ENCODE data around the gene METTL2B.
"Not testable (repeated sequence)": the region's sequence is repeated elsewhere in the genome, so short reads cannot be mapped to it uniquely, and the experiment has no call there.

Gene METTL2B

DNA sequence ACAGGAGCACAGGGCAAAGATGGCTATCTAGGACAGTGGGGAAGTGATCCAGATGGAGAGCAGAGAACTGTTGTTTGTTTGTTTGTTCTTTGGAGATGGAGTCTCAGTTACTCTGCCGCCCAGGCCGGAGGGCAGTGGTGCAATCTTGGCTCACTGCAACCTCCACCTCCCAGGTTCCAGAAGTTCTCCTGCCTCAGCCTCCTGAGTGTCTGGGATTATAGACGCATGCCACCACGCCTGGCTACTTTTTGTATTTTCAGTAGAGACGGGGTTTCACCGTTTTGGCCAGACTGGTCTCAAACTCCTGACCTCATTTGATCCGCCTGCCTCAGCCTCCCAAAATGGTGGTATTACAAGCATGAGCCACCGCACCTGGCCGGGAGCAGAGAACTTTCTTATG is 20.9 kb downstream of the METTL2B start:
- TF ChIP-seq, protein P1, sequence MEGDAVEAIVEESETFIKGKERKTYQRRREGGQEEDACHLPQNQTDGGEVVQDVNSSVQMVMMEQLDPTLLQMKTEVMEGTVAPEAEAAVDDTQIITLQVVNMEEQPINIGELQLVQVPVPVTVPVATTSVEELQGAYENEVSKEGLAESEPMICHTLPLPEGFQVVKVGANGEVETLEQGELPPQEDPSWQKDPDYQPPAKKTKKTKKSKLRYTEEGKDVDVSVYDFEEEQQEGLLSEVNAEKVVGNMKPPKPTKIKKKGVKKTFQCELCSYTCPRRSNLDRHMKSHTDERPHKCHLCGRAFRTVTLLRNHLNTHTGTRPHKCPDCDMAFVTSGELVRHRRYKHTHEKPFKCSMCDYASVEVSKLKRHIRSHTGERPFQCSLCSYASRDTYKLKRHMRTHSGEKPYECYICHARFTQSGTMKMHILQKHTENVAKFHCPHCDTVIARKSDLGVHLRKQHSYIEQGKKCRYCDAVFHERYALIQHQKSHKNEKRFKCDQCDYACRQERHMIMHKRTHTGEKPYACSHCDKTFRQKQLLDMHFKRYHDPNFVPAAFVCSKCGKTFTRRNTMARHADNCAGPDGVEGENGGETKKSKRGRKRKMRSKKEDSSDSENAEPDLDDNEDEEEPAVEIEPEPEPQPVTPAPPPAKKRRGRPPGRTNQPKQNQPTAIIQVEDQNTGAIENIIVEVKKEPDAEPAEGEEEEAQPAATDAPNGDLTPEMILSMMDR (IDR thresholded peaks at IDR 0.05; ENCODE audit: insufficient read depth, low read length, poor library complexity, severe bottlenecking) = no peak

GRCh38 chr7:128505416-128505815 is 28.9 kb downstream of the METTL2B start:
- H3K4me3 ChIP-seq (replicated peaks; ENCODE audit: low read depth, low read length); H3K27me3 ChIP-seq (replicated peaks; ENCODE audit: control insufficient read depth, insufficient read depth, low read length); DNase-seq (ENCODE audit: extremely low read depth, insufficient read length); H3K36me3 ChIP-seq (ENCODE audit: control insufficient read depth, insufficient read depth, low read length): not testable (repeated sequence)

More for the DNA sequence above, 20.9 kb downstream of the METTL2B start:
- DNase-seq (ENCODE audit: extremely low read depth, insufficient read length) = no peak
- Histone ChIP-seq H3K36me3 (ENCODE audit: control insufficient read depth, insufficient read depth, low read length) (peaks cover 5% of the 10 kb centered on the region), H3K4me3 (replicated peaks; ENCODE audit: low read depth, low read length) (no peak overlapping the region), H3K27me3 (replicated peaks; ENCODE audit: control insufficient read depth, insufficient read depth, low read length) (no peaks in the 10 kb centered on the region)

DNA sequence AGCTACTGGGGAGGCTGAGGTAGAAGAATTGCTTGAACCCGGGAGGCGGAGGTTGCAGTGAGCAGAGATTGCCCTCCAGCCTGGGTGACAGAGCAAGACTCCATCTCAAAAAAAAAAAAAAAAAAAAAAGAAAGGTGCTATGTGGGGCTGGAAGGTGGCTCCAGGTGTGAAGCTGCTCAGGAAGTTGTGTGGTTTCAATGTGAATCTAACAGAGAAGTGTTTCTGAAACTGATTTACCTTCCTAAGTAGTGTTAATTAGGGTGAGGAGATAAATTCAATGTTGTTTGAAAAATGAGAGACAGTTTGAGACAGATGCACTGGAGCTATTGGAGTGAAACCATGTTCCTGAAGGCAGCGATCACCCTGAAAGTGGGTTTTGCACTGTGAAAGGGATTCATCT is 30.3 kb downstream of the METTL2B start:
- H3K4me3 ChIP-seq (replicated peaks; ENCODE audit: low read depth, low read length) = not testable (repeated sequence)

DNA sequence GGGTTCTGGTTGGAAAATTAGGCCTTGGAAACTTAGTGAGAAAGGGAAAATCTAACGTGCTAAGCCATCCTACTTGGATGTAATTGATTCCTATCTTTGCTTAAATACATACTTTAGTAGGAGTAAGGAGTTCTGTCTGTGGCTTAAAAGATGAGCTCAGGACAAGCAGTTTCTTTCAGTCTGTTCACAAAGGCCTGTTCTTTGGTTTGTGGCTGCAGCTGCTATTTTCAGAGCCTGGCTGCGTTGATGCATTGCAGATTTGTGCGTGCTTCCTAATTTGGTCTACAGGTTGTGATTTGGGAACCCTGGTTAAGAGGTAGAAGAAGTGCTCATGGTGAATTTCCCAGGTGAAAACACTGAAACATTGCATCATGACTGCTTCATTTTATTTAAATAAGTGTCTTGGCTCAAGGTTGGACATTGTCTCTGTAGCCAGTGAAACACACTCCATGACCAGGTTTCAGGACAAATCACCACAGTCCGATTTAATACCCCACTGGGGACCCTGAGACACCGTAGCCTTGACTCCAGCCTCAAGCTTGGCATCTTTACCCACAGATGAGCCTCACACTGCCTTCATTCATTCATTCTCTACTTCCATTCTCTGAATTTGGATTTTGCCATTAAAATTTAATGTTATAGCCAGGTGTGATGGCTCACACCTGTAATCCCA is 30.9 kb downstream of the METTL2B start:
- H3K27me3 ChIP-seq (replicated peaks; ENCODE audit: control insufficient read depth, insufficient read depth, low read length); H3K36me3 ChIP-seq (ENCODE audit: control insufficient read depth, insufficient read depth, low read length); H3K4me3 ChIP-seq (replicated peaks; ENCODE audit: low read depth, low read length): not testable (repeated sequence)
- DNase-seq (ENCODE audit: extremely low read depth, insufficient read length) = peak; percentile 41

More for the DNA sequence above, 30.3 kb downstream of the METTL2B start:
- not testable (repeated sequence) for H3K36me3 ChIP-seq (ENCODE audit: control insufficient read depth, insufficient read depth, low read length); H3K27me3 ChIP-seq (replicated peaks; ENCODE audit: control insufficient read depth, insufficient read depth, low read length)
- peak; percentile 72 for DNase-seq (ENCODE audit: extremely low read depth, insufficient read length)

GRCh38 chr7:128511692-128512091 is 35.1 kb downstream of the METTL2B start:
- DNase-seq (ENCODE audit: extremely low read depth, insufficient read length); H3K36me3 ChIP-seq (ENCODE audit: control insufficient read depth, insufficient read depth, low read length); H3K4me3 ChIP-seq (replicated peaks; ENCODE audit: low read depth, low read length); H3K27me3 ChIP-seq (replicated peaks; ENCODE audit: control insufficient read depth, insufficient read depth, low read length): not testable (repeated sequence)

- not testable (repeated sequence) for H3K36me3 ChIP-seq (ENCODE audit: control insufficient read depth, insufficient read depth, low read length); H3K27me3 ChIP-seq (replicated peaks; ENCODE audit: control insufficient read depth, insufficient read depth, low read length); DNase-seq (ENCODE audit: extremely low read depth, insufficient read length); H3K4me3 ChIP-seq (replicated peaks; ENCODE audit: low read depth, low read length)
Observed at GRCh38 chr7:128515232-128515631, 38.7 kb downstream of the METTL2B start.

GRCh38 chr7:128517023-128517422 is 40.5 kb downstream of the METTL2B start:
- H3K36me3 ChIP-seq (ENCODE audit: control insufficient read depth, insufficient read depth, low read length); H3K4me3 ChIP-seq (replicated peaks; ENCODE audit: low read depth, low read length); DNase-seq (ENCODE audit: extremely low read depth, insufficient read length); H3K27me3 ChIP-seq (replicated peaks; ENCODE audit: control insufficient read depth, insufficient read depth, low read length): not testable (repeated sequence)

DNA sequence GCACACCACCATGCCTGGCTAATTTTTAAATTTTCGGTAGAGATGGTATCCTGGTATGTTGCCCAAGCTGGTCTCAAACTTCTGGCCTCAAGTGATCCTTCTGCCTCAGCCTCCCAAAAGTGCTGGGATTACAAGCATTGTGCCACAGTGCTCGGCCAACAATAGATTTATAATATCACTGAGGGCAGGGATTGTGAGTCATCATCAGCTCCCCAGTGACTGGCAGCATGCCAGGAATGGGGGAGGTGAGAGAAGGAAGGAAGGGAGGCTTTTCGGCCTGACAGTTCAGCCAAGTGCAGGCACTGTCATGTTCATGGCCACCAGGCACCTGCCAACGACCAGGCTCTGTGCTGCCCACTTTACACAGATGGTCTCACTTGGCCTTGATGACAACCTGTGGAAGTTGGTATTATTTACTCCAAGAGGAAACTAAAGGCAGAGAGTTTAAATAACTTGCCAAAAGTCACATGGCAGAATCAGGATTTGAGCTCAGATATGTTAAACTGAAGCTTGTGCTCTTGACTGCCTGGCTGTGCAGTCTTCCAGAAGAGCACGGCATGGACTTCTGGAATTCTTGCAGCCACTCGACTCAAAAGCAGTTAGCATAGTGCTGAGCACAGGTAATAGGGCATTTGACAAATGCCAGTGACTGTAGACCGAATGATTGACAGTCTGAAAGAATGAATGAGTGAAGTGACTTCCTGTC is 46.8 kb downstream of the METTL2B start:
- not testable (repeated sequence) for H3K4me3 ChIP-seq (replicated peaks; ENCODE audit: low read depth, low read length); H3K36me3 ChIP-seq (ENCODE audit: control insufficient read depth, insufficient read depth, low read length); DNase-seq (ENCODE audit: extremely low read depth, insufficient read length); H3K27me3 ChIP-seq (replicated peaks; ENCODE audit: control insufficient read depth, insufficient read depth, low read length)

- H3K36me3 ChIP-seq (ENCODE audit: control insufficient read depth, insufficient read depth, low read length); H3K27me3 ChIP-seq (replicated peaks; ENCODE audit: control insufficient read depth, insufficient read depth, low read length); DNase-seq (ENCODE audit: extremely low read depth, insufficient read length); H3K4me3 ChIP-seq (replicated peaks; ENCODE audit: low read depth, low read length): not testable (repeated sequence)
Observed at GRCh38 chr7:128523932-128524524, 47.5 kb downstream of the METTL2B start.

GRCh38 chr7:128525584-128525983 is 49.0 kb downstream of the METTL2B start:
- H3K4me3 ChIP-seq (replicated peaks; ENCODE audit: low read depth, low read length); DNase-seq (ENCODE audit: extremely low read depth, insufficient read length); H3K36me3 ChIP-seq (ENCODE audit: control insufficient read depth, insufficient read depth, low read length); H3K27me3 ChIP-seq (replicated peaks; ENCODE audit: control insufficient read depth, insufficient read depth, low read length): not testable (repeated sequence)

DNA sequence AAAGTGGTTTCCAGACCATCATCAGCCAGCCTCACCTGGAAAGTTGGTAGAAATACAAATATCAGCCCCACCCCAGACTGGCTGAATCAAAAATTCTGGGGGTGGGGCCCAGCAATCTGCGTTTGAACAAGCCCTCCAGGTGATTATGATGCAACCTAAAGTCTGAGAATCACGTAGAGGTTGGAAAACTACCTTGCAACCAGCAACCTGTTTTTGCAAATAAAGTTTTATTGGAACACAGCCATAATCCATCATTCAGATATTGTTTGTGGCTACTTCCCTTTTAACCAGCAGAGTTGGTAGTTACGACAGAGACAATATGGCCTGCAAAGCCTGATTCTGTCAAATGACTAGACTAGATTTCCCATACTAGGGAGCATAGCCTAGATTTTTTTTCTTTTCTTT is 49.5 kb downstream of the METTL2B start:
- H3K27me3 ChIP-seq (replicated peaks; ENCODE audit: control insufficient read depth, insufficient read depth, low read length); H3K36me3 ChIP-seq (ENCODE audit: control insufficient read depth, insufficient read depth, low read length); DNase-seq (ENCODE audit: extremely low read depth, insufficient read length); H3K4me3 ChIP-seq (replicated peaks; ENCODE audit: low read depth, low read length): not testable (repeated sequence)

DNA sequence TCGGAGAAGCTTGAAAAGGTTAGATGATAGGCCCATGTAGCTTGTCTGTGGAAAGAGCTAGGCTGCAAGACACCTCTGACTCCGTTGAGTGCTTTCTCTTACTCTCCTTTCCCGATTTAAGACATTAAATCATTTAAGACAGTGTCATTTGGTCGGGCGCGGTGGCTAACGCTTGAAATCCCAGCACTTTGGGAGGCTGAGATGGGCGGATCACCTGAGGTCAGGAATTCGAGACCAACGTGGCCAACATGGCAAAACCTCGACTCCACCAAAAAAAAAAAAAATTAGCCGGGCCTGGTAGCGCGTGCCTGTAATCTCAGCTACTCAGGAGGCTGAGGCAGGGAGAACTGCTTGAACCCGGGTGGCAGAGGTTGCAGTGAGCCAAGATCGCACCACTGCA is 52.6 kb downstream of the METTL2B start:
- not testable (repeated sequence) for DNase-seq (ENCODE audit: extremely low read depth, insufficient read length); H3K27me3 ChIP-seq (replicated peaks; ENCODE audit: control insufficient read depth, insufficient read depth, low read length); H3K36me3 ChIP-seq (ENCODE audit: control insufficient read depth, insufficient read depth, low read length); H3K4me3 ChIP-seq (replicated peaks; ENCODE audit: low read depth, low read length)

DNA sequence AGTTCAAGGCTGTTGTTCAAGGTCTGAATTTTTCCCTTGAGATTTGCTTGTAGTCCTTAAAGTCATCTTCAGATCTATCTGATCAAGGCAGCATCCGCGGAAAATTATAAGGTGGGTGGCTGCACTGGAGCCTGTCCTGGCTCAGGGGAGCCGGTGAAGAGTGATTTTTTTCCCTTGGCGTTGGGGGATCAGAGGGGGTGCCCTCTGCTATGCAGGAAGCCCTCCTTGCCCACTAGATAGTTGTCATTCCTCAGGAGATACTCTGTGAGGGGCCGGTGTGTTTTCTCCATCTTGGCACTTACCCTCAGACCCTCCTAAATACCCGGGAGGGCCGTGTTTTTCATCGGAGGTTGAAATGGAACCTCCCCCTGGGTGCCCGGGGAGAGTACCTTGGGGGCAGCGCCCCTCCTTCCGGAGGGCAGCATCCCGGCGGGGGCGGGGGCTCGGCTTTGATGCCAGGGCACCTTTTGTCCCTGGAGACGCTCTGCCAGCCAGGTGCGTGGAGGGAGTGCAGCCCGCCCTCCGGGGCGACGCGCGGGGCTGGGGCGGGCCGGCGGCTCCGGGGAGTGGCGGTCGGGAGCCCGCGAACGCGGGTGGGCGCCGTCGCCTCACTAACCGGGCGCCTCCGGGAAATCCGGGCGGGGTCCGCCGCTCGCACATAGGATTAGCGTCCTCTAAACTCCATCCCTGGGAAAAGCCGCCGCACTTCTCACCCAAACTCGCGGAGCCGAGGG is 53.7 kb downstream of the METTL2B start:
- not testable (repeated sequence) for DNase-seq (ENCODE audit: extremely low read depth, insufficient read length); H3K36me3 ChIP-seq (ENCODE audit: control insufficient read depth, insufficient read depth, low read length); H3K27me3 ChIP-seq (replicated peaks; ENCODE audit: control insufficient read depth, insufficient read depth, low read length)
- peak overlapping the region; percentile 60 for H3K4me3 ChIP-seq (replicated peaks; ENCODE audit: low read depth, low read length)

Measured in GM06990 (cell line).